Measurements from ENCODE around the gene ATG4C.
A peak's percentile ranks its signal among the peaks of the same experiment; 100 is the strongest.
"Not testable (repeated sequence)": the region's sequence is repeated elsewhere in the genome, so short reads cannot be mapped to it uniquely, and the experiment has no call there.

The ATG4C gene

DNA sequence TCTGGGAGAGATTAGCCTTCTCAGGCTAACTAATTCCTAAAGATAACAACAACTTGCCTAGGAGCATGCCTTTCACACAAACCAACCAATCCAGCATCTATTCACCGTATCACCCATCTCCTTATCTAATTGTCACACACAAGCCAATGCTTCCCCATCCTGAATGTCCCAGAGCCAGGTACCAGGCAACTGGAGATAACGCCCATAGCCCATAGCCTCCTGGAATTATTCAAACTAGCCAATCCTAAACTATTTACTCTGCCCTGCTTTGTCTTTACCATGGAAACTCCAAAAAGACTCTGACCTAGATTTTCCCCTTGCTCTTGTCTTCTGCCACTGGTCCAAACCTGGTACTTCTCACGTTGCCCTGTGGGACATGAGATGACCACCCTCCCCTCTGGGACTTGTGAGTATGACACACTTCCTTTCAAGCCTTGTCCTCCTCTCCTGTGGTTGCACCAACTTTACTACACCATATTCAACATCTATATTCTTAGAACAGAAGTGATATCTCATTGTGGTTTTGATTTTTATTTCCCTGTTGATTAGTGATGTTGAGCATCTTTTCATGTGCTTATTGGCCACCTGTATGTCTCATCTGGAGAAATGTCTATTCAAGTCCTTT is 8.8 kb upstream of the ATG4C start:
- DNase-seq, result peak in 1 of 2 donors; percentile 15

DNA sequence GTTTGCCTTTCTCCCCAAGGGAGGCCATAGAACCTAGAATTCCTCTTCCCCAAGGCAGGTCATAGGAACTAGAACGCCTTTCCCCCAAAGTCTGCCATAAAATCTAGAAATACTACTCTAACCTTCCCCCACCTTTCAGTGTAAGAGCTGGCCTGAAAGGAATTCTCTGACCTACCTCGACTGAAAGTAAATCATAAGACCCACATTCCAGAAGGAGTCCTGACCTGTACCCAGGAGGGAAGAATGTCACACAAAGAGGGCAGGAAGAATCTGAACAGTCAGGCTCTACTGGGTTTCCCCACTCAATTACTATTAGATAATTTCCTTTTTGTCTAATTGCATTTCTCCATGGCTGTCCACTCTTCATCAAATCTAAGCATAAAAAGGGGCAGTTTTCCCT is 5.7 kb upstream of the ATG4C start:
- DNase-seq, result no peak

DNA sequence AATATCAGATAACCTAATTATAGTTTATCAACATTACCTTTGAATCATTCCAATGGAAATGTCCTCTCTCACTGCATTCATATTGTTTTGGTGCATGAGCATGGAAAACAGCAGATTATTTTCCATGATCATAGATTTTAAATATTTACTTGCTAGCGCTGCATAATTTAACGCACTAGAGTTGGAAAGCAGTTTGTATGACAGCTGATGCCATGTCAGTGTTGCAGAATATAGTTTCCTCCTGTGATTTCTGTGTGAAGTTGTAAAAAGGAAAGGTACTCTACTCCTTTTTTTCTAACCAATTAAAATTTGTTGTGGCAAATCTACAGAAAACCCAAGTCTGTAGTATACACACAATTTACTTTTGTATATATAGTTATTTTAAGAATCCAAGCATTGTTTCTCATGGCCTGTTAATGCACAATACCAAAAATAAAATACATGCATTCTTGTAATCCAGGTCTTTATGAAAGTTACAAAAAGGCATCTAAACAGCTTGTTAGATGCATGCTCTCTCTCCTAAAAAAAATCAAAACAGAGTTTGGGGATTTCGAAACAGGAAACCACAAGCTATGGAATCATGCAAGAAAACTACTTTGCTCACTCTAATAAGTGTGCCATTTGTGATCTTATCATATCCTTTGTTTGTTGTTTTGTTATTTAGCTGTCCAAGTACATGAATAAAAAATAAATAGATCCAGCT is 1.9 kb upstream of the ATG4C start:
- peak; percentile 52 to 73 for DNase-seq

DNA sequence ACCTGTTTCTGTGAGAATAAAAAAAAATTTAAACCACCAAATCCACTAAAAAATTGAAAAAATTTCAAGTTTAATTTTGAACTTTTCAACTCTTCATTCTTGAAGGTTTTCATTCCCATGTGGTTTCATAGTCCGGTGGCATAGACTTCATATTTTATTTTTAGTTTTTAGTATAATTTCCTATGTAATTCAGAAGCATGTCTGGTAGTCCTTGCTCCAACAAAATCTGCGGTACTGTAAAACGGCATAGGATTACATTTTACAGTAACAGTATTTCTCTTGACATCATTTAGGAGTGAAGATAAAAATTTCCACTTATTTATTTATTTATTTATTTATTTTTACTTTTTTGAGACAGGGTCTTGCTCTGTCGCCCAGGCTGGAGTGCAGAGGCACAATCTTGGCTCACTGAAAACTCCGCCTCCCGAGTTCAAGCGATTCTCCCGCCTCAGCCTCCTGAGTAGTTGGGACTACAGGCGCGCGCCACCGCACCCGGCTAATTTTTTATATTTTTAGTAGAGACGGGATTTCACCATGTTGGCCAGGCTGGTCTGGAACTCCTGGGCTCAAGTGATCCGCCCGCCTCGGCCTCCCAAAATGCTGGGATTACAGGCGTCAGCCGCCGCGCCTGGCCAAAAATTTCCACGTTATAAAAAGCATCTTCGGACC is 1.3 kb upstream of the ATG4C start:
- not testable (repeated sequence) for DNase-seq

DNA sequence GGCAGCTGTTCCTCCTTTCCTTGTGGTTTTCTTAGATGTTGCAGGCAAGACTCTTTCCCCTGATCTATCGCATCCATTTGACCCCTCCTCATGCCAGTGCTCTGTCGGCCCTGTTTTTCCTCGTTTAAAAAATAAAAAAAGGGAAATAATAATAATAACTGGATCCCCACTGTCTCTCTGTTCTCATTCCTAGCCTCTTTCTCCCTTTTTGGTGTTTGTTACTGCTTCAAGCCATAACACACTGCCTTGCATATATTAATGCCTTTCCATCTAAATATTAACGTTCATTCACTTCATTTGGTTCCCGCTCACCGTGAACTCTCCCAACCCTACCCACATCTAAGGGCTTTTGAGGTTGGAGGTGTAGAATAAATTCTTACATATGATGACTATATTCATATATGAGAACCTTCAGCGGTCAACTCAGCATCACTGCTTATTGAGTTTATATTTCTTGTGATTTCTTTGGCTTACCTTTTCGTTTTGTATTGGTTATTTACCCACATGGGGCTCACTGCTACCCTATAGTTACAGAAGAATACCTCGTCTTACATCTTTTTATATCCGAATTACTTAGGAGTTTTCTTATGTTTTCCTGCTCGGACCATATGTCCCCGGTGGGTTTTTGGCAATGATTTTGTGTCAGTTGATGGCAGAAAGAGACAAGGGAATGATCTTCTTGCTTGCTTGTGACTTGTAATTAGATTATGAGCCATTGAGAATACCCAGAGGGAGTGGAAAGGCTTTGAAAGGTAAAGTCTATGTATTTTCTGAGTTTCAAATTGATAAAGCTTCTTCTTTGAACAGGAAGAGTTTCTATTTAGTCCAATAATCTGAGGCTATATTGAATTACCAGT is 805 bp downstream of the ATG4C start:
- peak; percentile 46 to 53 for DNase-seq

DNA sequence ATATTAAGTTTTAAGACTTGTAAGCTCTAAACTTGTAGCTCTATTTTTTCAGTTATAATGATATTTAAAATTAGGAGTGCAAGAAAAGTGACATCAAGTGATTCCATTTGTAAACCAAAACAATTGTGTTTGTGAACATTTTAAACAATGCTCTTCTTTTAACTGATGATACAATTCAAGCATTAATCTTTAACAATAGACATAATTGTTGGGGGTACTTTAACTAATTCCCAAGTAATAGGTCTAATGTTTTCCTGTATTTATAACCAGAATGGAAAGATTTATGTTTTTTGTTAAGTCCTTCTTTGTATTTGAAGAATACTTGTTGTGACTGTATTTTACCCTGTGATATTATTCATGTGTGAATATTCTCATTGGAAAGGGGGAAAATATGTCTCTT is 6.8 kb downstream of the ATG4C start:
- no peak for DNase-seq

DNA sequence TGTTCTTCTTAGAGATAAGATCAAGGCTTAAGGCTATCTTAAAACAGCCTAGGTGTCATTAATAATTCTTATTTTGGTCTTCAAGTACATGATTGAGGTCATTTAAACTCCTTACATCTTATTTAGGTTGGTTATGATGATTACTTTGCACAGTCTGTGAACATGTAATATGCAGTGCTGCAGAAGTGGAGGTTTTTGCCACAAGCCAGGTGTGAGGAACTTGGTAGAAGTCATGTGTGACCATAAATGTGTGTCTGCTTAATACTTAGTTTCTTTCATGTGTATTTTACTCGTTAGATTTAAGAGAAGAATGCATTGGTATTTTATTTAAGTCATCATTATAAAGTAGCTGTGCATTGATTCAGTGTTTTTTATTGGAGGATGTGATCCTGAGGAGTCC is 10.1 kb downstream of the ATG4C start:
- DNase-seq, result no peak

DNA sequence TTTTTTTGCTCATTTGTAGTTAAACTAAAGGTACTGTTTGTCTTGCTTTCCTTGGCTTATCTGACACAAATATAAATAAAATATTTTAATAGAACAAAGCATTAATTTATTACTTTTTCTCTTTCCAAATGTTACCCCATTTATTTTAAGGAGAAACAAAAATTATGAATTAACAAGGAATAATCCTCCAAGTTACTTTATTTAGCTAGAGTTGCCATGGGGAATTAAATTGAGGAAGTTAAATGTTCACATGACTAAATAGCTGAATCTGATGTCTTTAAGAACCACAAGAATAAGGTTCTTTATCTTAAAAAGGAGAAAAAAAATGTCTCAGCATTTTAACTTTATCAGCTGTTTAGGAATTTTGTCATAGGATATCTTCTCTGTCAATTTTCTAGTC is 12.3 kb downstream of the ATG4C start:
- DNase-seq, result peak; percentile 27 to 75

DNA sequence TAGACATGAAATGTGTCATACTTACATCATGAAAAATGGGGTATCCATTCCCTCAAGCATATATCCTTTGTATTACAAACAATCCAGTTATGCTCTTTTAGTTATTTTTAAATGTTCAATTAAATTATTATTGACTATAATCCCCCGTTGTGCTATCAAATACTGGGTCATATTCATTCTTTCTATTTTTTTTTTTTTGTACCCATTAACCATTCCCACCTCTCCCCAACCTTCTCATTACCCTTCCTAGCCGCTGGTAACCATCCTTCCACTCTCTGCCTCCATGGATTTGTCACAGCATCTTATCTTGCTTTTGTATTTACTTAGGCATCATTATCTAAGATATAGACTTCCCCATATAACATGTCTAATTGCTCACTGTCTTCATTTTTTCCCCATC is 15.8 kb downstream of the ATG4C start:
- DNase-seq, result no peak

DNA sequence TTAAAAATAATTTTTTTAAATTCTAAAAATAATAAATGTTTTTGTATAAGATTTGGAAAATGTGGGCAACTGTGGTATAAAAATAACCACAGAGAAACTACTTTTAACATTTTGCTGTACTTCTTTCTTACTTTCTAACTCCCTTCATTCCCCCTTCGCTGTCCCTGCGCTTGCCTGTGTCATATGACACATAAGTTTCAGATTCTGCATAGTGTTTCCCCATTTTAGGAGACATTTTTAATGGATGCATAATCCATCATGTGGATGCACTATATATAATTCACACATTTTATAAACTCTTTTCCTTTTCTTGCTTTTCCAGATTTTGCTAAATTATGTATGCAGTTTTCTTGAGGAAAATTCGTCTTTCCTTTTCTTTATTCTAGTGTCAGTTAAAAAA is 16.3 kb downstream of the ATG4C start:
- peak; percentile 46 to 65 for DNase-seq

DNA sequence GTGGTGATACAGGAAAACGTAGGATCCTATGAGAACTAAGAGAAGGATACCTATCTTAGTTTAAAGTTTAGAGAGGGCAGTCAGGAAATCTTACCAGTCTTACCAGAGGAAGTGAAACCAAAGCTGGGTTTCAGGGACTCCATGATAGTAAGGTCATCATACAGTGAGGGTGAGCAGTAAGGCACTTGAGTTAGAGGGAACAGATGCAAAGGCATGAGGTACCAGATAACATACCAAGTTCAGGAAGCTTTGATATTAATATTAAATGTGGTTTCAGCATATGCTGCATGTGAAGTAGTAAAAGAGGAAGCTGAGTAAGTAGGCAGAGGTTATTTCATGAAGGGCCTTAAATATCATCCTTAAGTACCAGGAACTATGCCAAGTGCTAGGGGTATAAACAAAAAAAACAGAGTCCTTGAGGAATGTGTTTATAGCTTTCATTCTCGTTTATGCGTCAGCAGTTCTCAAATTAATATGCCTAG is 16.9 kb downstream of the ATG4C start:
- peak; percentile 76 to 80 for DNase-seq

DNA sequence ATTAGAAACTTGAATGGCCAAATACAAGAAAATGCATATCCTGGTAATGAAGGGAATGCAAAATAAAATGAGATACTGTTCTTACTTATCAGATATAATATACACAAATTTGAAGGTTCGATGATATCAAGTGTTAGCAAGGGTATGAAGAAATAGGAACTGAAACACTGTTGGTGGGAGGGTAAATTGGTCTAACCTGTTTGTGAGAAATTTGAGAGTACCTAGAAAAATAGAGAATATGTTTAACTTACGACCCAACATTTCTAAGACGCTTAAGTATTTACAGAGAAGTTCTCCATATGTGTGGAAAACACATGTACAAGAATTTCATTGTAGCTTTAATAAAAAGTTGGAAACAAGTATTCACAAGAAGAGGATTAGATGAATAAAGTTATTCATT is 25.9 kb downstream of the ATG4C start:
- no peak for DNase-seq

DNA sequence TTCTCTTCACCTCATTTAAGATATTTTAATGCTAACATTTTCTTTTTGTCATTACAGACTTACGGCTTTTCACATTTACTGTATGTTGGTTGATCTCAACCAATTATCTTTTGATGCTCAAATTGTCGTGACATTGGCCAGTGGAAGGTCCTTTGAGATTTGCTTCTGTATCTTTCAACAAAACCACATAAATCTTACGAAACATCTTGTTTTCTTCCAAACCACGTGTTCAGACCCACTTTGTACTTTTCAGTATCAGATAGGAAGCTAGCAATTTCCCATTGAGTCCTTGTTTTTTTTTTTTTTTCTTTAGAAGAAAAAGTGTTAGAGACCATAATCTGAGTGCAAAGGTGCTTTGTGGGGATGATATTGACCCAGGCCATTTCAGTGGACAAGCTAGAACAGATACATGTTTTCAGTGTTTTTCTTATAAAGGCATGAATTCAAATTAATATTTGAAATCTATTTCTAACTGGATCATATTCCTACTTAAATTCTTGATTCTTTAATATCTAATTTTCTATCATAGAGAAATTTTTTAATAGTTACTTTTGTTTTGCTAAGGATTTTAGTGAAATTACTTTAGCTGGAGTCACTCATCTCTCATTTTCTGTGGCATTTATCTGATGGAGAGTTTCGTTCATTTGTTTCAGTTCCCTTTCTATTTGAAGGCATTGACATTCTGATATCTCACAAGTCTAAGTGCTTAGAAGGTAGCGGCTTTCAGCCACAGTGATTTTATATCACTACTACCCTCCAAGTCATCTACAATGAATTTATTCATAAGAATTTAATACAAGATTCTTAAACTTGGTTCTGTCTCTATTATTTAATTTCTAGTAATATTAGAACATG is 26.7 kb downstream of the ATG4C start:
- DNase-seq, result peak; percentile 5 to 10

DNA sequence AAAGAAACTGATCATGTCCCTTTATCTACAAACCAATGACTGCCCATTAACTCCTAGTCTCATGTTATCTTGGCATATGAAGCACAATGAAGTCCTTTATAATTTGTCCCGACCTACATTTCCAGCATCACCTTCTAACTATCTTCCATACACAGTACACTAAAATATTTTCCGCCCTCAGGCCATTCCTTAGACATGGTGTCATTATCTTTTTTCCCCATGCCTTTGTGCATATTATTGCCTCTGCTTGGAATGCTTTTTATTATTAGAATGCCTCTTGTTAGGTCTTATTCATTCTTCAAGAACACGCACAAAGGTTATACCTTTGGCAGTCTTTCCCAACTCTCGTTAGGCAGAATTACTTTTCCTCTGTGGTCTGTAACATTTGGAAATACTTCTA is 39.6 kb downstream of the ATG4C start:
- DNase-seq, result no peak

DNA sequence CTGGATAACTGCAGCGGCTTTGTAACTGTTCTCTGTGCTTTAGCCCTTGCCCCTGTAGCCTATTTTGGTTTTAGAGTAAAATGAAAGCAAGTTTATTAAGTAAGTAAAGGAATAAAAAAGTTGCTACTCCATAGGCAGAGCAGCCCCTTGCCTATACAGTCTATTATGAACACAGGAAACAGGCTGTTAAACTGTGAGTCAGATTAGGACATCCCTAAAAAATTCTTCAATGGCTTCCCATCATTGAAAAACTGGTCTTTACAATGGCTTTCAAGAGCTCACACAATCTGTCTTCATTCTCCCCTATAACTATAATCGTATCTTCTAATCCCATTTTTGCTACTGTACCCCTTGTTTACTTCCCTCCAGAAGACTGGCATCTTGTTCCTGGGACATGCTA is 43.0 kb downstream of the ATG4C start:
- DNase-seq, result no peak

DNA sequence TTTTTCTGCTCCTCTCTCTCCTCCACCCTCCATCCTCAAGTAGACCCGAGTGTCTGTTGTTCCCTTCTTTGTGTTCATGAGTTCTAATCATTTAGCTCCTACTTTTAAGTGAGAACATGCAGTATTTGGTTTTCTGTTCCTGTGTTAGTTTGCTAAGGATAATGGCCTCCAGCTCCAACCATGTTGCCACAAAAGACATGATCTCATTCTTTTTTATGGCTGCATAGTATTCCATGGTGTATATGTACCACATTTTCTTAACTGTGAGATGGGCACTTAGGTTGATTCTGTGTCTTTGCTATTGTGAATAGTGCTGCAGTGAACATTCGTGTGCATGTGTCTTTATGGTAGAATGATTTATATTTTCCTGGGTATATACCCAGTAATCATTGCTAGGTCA is 43.9 kb downstream of the ATG4C start:
- not testable (repeated sequence) for DNase-seq

DNA sequence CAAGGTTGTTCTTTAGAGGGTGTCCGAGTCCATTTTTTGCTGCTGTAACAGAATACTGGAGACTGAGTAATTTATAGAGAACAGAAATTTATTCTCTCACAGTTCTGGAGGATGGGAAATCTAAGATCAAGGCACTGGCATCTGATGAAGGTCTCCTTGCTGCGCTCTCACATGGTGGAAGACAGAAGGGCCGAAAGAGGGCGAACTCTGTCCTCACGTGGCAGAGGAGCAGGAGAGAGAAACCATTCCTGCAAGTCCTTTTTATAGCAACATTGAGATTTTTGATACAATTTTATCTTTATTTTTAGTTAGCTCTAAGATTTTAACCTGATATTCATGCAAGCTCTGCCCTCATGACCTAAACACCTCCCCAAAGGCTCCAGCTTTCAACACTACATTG is 48.3 kb downstream of the ATG4C start:
- no peak for DNase-seq

DNA sequence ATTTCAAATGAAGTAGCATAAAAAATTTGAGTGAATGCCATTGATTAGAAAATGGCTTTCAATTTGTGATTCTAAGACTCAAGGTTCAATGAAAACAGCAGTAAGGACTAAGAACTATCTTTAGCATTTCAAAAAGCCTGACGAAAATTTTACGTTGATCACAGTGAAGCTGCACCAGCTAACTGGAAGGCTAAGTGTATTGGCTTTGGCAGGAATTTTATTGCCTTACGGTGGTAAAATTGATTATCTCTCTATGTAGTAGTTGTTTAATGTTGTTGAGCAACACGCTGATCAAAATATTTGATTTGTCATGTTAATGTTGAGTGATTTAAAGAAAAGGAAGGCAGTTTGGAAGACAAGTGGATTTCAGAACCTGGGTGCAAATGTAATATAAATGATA is 49.6 kb downstream of the ATG4C start:
- DNase-seq, result no peak

DNA sequence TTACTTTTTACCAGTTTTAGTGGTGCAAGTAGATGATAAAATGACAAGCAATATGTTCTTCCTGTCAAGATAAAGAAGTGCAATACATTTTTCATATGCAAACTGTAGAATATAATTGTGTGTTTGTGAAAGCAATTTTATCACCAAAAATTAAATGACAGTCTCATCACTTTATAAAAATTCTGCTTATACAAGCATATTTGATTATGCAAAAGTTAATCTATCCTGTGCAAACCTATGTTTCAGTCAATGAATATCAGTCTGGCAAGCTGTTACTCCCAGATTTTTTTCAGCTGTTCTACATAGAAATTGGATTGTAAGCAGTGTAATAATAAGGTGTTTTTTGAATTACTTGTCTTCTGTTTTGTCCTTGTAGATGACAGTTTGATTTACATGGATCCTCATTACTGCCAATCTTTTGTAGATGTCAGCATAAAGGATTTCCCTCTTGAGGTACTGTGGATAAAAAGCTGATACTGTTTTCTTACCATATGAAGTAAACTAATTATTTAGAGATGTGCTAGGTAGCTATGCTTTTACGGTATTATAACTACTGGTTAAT is 50.5 kb downstream of the ATG4C start:
- DNase-seq, result no peak

DNA sequence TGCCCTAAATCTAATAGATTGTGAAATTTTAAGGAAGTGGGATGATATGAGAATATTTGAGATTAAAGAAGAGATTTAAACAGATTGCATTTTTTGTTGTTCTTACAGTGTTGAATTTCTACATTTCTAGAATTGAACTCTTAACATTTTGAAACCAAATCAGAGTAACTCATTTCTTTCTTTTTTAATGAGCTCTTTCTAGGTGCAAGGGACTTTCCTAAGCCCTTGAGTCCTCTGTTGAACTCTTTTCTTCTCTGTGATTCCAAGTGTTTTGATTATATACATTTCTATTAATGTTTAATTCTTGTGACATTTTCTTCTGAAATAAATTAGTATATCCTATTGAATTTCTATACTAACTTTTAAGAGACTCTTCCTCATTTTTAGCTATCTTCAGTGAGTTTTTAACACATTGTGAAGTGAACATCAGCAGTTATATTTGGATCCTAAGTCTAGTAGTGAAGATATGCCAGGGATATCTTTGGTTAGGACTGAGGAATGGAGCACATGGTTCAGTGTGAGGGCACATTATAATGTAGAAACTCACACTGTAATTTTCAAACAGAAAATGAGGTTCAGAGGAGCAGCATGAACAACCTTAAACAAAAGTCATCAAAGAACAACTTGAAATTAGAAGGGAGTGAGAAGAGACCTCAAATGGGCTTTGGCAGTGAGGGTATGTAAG is 53.1 kb downstream of the ATG4C start:
- DNase-seq, result no peak

DNA sequence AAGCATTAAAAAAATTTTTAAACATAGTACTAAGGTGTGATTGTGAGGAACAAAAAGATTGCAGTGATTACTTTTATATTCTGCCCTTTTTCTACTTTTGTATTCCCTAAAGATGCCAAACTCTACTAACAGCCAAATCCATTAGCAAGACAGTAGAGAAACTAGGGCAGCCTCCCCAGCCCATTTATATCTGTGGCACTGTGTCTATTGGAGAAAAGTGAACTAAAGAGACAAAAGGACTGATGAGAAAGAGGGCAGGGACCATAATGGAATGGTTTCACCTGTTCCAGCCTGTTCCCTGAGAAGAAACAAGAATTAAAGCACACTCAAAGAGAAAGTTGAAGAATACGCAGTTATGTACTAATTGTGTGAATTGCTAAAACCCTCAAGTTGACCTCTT is 56.6 kb downstream of the ATG4C start:
- DNase-seq, result no peak

Data from inflammatory macrophage (primary cell).